ENCODE results near the gene RNF2.

RNF2 gene

GRCh38 chr1:185070051-185070450 is 24.7 kb downstream of the RNF2 start:
- TF ChIP-seq, protein P1, sequence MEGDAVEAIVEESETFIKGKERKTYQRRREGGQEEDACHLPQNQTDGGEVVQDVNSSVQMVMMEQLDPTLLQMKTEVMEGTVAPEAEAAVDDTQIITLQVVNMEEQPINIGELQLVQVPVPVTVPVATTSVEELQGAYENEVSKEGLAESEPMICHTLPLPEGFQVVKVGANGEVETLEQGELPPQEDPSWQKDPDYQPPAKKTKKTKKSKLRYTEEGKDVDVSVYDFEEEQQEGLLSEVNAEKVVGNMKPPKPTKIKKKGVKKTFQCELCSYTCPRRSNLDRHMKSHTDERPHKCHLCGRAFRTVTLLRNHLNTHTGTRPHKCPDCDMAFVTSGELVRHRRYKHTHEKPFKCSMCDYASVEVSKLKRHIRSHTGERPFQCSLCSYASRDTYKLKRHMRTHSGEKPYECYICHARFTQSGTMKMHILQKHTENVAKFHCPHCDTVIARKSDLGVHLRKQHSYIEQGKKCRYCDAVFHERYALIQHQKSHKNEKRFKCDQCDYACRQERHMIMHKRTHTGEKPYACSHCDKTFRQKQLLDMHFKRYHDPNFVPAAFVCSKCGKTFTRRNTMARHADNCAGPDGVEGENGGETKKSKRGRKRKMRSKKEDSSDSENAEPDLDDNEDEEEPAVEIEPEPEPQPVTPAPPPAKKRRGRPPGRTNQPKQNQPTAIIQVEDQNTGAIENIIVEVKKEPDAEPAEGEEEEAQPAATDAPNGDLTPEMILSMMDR (conservative IDR thresholded peaks at IDR 0.05; ENCODE audit: low read depth, low read length), result no peak
- DNase-seq (ENCODE audit: low read depth), result no peak
- H3K4me3 ChIP-seq (ENCODE audit: low read depth, low read length), result no peak overlapping the region

DNA sequence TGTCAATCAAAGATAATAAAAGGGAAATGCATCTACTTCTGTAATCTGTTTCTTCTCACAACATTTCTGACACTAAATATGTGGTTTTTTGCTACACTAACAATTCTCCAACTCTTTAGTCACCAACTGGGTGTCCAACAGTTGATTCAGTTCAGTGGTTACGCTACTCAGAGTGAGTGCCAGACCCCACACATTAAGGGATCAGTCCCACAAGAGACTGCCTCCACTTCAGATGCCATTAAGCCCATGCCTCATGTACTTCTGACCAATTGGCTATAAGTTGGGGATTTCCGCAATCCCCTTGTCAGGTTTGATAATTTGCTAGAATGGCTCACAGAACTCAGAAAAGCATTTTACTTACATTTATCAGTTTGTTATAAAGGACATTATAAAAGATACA is 28.4 kb downstream of the RNF2 start:
- H3K4me3 ChIP-seq (ENCODE audit: low read depth, low read length), result no peak overlapping the region
- no peak for DNase-seq (ENCODE audit: low read depth)
- TF ChIP-seq, protein P1 (conservative IDR thresholded peaks at IDR 0.05; ENCODE audit: low read depth, low read length), result no peak

- TF ChIP-seq, protein P1 (conservative IDR thresholded peaks at IDR 0.05; ENCODE audit: low read depth, low read length), result no peak
- no peak overlapping the region for H3K4me3 ChIP-seq (ENCODE audit: low read depth, low read length)
- DNase-seq (ENCODE audit: low read depth), result peak; percentile 30
Observed at GRCh38 chr1:185074307-185074706, 28.9 kb downstream of the RNF2 start.

DNA sequence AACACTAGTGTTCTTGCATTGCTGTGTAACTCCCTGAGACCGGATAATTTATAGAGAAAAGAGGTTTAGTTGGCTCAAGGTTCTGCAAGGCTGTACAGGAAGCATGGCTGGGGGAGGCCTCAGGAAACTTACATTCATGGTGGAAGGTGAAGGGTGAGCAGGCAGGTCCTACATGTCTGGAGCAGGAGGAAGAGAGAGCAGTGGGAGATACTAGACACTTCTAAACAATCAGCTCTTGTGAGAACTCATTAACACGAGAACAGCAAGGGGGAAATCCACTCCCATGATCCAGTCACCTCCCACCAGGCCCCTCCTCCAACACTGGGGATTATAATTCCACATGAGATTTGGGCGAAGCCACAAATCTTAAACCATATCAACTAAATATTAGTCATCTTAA is 30.1 kb downstream of the RNF2 start:
- DNase-seq (ENCODE audit: low read depth), result no peak
- H3K4me3 ChIP-seq (ENCODE audit: low read depth, low read length), result no peak overlapping the region
- TF ChIP-seq, protein P1 (conservative IDR thresholded peaks at IDR 0.05; ENCODE audit: low read depth, low read length), result no peak

GRCh38 chr1:185077374-185077773 is 32.0 kb downstream of the RNF2 start:
- TF ChIP-seq, protein P1 (conservative IDR thresholded peaks at IDR 0.05; ENCODE audit: low read depth, low read length), result no peak
- no peak for DNase-seq (ENCODE audit: low read depth)
- no peak overlapping the region for H3K4me3 ChIP-seq (ENCODE audit: low read depth, low read length)

DNA sequence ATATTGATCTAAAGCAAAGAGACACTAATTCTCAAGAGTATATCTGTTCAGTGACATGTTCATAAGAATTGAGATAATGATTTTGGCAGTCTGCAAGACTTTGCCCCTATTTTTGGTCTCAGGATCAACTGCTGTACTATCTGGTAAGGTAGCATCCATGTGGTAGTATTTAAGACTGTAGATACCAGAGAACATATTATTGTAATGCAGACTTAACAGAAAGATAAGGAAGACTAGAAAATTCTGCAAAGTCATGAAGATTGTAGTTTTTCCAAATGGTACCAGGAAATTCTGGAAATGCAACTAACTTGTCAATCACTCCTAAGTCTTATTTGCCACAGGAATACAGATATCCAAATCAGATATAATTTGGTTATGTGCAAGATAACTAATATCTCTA is 35.1 kb downstream of the RNF2 start:
- TF ChIP-seq, protein P1 (conservative IDR thresholded peaks at IDR 0.05; ENCODE audit: low read depth, low read length), result no peak
- H3K4me3 ChIP-seq (ENCODE audit: low read depth, low read length), result no peak overlapping the region
- DNase-seq (ENCODE audit: low read depth), result no peak

GRCh38 chr1:185083818-185084217 is 38.5 kb downstream of the RNF2 start:
- no peak for DNase-seq (ENCODE audit: low read depth)
- TF ChIP-seq, protein P1 (conservative IDR thresholded peaks at IDR 0.05; ENCODE audit: low read depth, low read length), result no peak
- no peak overlapping the region for H3K4me3 ChIP-seq (ENCODE audit: low read depth, low read length)

All from choroid plexus epithelial cell (primary cell).